Measurements from ENCODE around the gene NOX5.
A peak's percentile ranks its signal among the peaks of the same experiment; 100 is the strongest.
"Not testable (repeated sequence)": the region's sequence is repeated elsewhere in the genome, so short reads cannot be mapped to it uniquely, and the experiment has no call there.

The NOX5 gene

DNA sequence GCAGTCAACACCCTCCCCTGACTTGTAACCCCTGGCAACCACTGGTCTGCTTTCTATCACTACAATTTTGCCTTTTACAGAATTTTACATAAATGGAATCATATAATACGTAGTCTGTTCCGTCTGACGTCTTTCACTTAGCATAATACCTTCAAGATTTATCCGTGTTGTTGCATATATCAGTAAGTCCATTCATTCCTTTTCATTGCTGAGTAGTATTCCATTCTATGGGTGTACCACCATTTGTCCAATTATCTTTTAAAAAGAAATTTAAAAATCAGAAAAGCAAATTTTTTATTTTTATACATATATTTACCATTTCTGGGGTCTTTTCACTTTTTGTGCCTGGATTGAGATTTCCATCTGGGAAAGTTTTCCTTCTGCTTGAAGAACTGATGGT lies 35.5 kb downstream of the NOX5 start:
- H3K36me3 Mint-ChIP-seq, result no peaks in the 10 kb centered on the region
- no peaks in the 10 kb centered on the region for H3K4me1 Mint-ChIP-seq
- H3K27me3 Mint-ChIP-seq, result peaks cover 29% of the 10 kb centered on the region
- no peak for ATAC-seq
- H3K9me3 Mint-ChIP-seq, result no peaks in the 10 kb centered on the region
- no peak overlapping the region for H3K4me3 Mint-ChIP-seq
- H3K27ac Mint-ChIP-seq, result no peak overlapping the region

- Mint-ChIP-seq H3K4me1 (peaks cover 8% of the 10 kb centered on the region), H3K27ac (no peak overlapping the region), H3K36me3 (no peaks in the 10 kb centered on the region), H3K4me3 (no peak overlapping the region), H3K27me3 (peaks cover 38% of the 10 kb centered on the region), H3K9me3 (no peaks in the 10 kb centered on the region)
- ATAC-seq, result no peak
These were observed 40.8 kb downstream of the NOX5 start for GRCh38 chr15:69055251-69055650.

DNA sequence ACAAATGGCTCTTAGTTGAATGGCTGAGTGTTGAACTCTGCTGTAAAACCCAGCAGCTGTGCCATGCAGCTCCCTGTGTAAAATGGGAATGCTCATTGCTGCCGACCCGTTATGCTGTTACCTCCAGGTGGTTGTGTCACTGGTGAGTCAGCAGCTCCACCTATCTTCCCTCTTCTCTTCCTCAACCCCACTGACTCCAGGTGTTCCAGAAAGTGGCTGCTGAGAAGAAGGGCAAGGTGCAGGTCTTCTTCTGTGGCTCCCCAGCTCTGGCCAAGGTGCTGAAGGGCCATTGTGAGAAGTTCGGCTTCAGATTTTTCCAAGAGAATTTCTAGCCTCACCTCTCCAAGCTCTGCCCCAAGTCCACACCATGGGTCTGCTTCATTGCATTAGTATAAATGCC lies 41.9 kb downstream of the NOX5 start:
- no peak overlapping the region for H3K4me3 Mint-ChIP-seq
- H3K4me1 Mint-ChIP-seq, result peaks cover 13% of the 10 kb centered on the region
- ATAC-seq, result no peak
- no peaks in the 10 kb centered on the region for H3K9me3 Mint-ChIP-seq
- peaks cover 31% of the 10 kb centered on the region for H3K27me3 Mint-ChIP-seq
- H3K36me3 Mint-ChIP-seq, result no peaks in the 10 kb centered on the region
- H3K27ac Mint-ChIP-seq, result no peak overlapping the region

- Mint-ChIP-seq H3K27ac (no peak overlapping the region), H3K4me1 (peaks cover 14% of the 10 kb centered on the region), H3K36me3 (no peaks in the 10 kb centered on the region), H3K27me3 (peaks cover 30% of the 10 kb centered on the region), H3K9me3 (no peaks in the 10 kb centered on the region), H3K4me3 (no peak overlapping the region)
- peak; percentile 21 for ATAC-seq
These were observed 44.5 kb downstream of the NOX5 start for GRCh38 chr15:69058830-69059556.

DNA sequence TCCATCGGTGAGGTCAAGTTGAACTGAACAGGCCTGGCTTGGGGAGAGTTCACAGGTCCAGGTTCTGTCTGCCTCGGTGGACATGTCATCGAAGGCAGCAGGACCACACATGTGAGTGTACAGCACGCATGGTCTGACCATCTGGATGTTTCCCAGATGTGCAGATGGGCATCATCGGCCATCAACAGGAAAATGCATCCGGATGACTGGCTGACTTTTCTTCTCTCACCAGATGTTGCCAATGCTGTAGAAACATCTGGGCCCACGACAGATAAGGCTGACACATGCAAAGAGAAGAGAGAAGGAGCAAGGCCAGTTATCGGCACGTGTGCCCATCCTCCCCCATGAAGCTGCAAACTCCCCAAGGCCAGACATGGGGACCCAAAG lies 45.1 kb downstream of the NOX5 start:
- no peaks in the 10 kb centered on the region for H3K9me3 Mint-ChIP-seq
- H3K36me3 Mint-ChIP-seq, result no peaks in the 10 kb centered on the region
- peaks cover 26% of the 10 kb centered on the region for H3K27me3 Mint-ChIP-seq
- H3K27ac Mint-ChIP-seq, result no peak overlapping the region
- peaks cover 14% of the 10 kb centered on the region for H3K4me1 Mint-ChIP-seq
- H3K4me3 Mint-ChIP-seq, result no peak overlapping the region
- ATAC-seq, result no peak

DNA sequence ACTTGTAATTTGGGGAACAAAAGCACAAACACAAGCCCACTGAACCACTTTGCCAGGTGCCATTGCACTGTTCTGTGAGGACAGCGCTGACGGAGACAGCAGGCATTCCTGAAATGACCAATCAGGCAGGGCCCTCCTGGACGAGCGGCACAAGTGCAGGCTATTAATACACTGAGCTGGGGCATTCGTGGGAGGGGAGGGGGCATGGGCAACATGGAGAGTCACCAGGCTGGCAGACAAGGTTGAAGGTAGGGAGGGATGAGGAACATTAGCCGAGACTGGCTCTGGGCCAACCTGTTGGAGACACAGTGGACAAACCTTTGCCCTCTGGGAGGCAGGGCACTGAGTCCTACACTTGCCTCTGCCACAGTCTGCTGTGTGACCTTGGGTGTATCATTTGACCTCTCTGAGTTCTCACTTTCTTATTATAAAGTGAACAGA lies 45.6 kb downstream of the NOX5 start:
- H3K9me3 Mint-ChIP-seq, result no peaks in the 10 kb centered on the region
- H3K4me3 Mint-ChIP-seq, result no peak overlapping the region
- peaks cover 14% of the 10 kb centered on the region for H3K4me1 Mint-ChIP-seq
- ATAC-seq, result no peak
- H3K36me3 Mint-ChIP-seq, result no peaks in the 10 kb centered on the region
- H3K27ac Mint-ChIP-seq, result no peak overlapping the region
- peaks cover 26% of the 10 kb centered on the region for H3K27me3 Mint-ChIP-seq

DNA sequence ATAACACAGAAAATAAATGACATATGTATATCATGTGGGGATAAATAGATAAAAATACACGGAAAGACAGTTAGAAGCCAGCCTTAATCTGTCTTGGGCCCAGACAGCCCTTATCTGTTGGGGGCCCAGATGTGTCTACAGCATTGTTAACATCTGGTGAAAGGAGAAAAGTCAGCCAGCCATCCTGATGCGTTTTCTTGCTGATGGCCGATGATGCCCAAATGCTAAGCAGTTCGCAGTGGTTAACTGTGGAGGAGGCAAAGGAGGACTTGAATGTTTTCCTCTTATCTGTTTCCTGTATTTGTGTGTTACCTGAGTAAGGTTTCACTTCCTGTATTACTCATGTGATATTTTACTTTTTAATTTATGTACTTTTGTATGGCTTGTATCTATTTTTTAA lies 46.2 kb downstream of the NOX5 start:
- H3K9me3 Mint-ChIP-seq, result no peaks in the 10 kb centered on the region
- H3K4me3 Mint-ChIP-seq, result no peak overlapping the region
- no peak overlapping the region for H3K27ac Mint-ChIP-seq
- peaks cover 14% of the 10 kb centered on the region for H3K4me1 Mint-ChIP-seq
- peaks cover 26% of the 10 kb centered on the region for H3K27me3 Mint-ChIP-seq
- no peak for ATAC-seq
- no peaks in the 10 kb centered on the region for H3K36me3 Mint-ChIP-seq

DNA sequence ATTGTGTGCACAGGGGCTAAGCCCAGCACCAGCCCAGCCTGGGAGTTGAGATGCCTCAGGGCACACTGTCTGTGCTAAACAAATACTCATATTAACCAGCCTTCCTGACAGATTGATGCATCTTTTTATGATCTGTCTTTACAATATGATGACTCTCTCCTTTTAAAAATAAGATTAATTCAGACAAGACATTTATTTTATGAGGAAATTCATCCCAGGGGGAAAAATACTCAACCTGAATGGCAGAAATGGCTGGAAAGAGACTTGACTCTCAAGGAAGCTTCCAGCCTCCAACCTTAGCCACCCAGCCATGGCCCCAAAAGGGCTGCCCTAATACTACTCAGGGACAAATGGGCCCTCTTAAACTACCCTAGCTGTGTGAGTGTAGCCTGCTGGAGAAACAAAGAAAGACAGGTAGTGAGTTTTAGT lies 46.9 kb downstream of the NOX5 start:
- no peak overlapping the region for H3K4me3 Mint-ChIP-seq
- no peaks in the 10 kb centered on the region for H3K36me3 Mint-ChIP-seq
- peaks cover 14% of the 10 kb centered on the region for H3K4me1 Mint-ChIP-seq
- no peak for ATAC-seq
- H3K27ac Mint-ChIP-seq, result no peak overlapping the region
- peaks cover 31% of the 10 kb centered on the region for H3K27me3 Mint-ChIP-seq
- H3K9me3 Mint-ChIP-seq, result no peaks in the 10 kb centered on the region

- H3K9me3 Mint-ChIP-seq, result no peaks in the 10 kb centered on the region
- peaks cover 6% of the 10 kb centered on the region for H3K4me1 Mint-ChIP-seq
- no peaks in the 10 kb centered on the region for H3K36me3 Mint-ChIP-seq
- H3K27ac Mint-ChIP-seq, result no peak overlapping the region
- ATAC-seq, result no peak
- H3K4me3 Mint-ChIP-seq, result no peak overlapping the region
- H3K27me3 Mint-ChIP-seq, result peaks cover 22% of the 10 kb centered on the region
These were observed 50.2 kb downstream of the NOX5 start for GRCh38 chr15:69064649-69065048.

- Mint-ChIP-seq H3K36me3 (no peaks in the 10 kb centered on the region), H3K27me3 (peaks cover 36% of the 10 kb centered on the region), H3K9me3 (peaks cover 3% of the 10 kb centered on the region), H3K27ac (no peak overlapping the region), H3K4me3 (no peak overlapping the region), H3K4me1 (peaks cover 2% of the 10 kb centered on the region)
- no peak for ATAC-seq
These were observed 51.8 kb downstream of the NOX5 start for GRCh38 chr15:69066007-69066995.

- H3K27me3 Mint-ChIP-seq, result peaks cover 46% of the 10 kb centered on the region
- H3K36me3 Mint-ChIP-seq, result no peaks in the 10 kb centered on the region
- no peak overlapping the region for H3K4me3 Mint-ChIP-seq
- peaks cover 3% of the 10 kb centered on the region for H3K9me3 Mint-ChIP-seq
- no peak for ATAC-seq
- H3K4me1 Mint-ChIP-seq, result no peaks in the 10 kb centered on the region
- no peak overlapping the region for H3K27ac Mint-ChIP-seq
These were observed 52.8 kb downstream of the NOX5 start for GRCh38 chr15:69067296-69067695.

GRCh38 chr15:69068157-69068556 lies 53.7 kb downstream of the NOX5 start:
- no peak for ATAC-seq
- Mint-ChIP-seq H3K4me3 (no peak overlapping the region), H3K27ac (no peak overlapping the region), H3K9me3 (peaks cover 3% of the 10 kb centered on the region), H3K27me3 (peaks cover 52% of the 10 kb centered on the region), H3K4me1 (no peaks in the 10 kb centered on the region), H3K36me3 (no peaks in the 10 kb centered on the region)

DNA sequence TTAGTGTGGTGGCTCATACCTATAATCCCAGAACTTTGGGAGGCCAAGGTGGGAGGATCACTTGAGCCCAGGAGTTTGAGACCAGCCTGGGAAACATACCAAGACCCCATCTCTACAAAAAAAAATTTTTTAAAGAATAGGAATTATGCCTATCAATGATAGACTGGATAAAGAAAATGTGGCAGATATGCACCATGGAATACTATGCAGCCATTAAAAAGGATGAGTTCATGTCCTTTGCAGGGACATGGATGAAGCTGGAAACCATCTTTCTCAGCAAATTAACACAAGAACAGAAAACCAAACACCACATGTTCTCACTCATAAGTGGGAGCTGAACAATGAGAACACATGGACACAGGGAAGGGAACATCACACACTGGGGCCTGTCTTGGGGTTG lies 54.8 kb downstream of the NOX5 start:
- ATAC-seq, H3K4me3 Mint-ChIP-seq, H3K36me3 Mint-ChIP-seq, H3K4me1 Mint-ChIP-seq, H3K9me3 Mint-ChIP-seq, H3K27ac Mint-ChIP-seq: not testable (repeated sequence)
- peaks cover 63% of the 10 kb centered on the region for H3K27me3 Mint-ChIP-seq

GRCh38 chr15:69069996-69070395 lies 55.5 kb downstream of the NOX5 start:
- Mint-ChIP-seq H3K4me3 (no peak overlapping the region), H3K9me3 (peaks cover 3% of the 10 kb centered on the region), H3K27ac (no peak overlapping the region), H3K36me3 (no peaks in the 10 kb centered on the region), H3K4me1 (peaks cover 9% of the 10 kb centered on the region), H3K27me3 (peaks cover 66% of the 10 kb centered on the region)
- ATAC-seq, result no peak

- Mint-ChIP-seq H3K4me1 (peaks cover 9% of the 10 kb centered on the region), H3K27me3 (peaks cover 66% of the 10 kb centered on the region), H3K27ac (no peak overlapping the region), H3K4me3 (no peak overlapping the region), H3K9me3 (peaks cover 3% of the 10 kb centered on the region), H3K36me3 (no peaks in the 10 kb centered on the region)
- ATAC-seq, result no peak
These were observed 55.9 kb downstream of the NOX5 start for GRCh38 chr15:69070396-69070795.

GRCh38 chr15:69071260-69071659 lies 56.8 kb downstream of the NOX5 start:
- ATAC-seq, result no peak
- Mint-ChIP-seq H3K27ac (no peak overlapping the region), H3K27me3 (peaks cover 66% of the 10 kb centered on the region), H3K4me3 (no peak overlapping the region), H3K4me1 (peaks cover 9% of the 10 kb centered on the region), H3K36me3 (no peaks in the 10 kb centered on the region), H3K9me3 (peaks cover 3% of the 10 kb centered on the region)
